Upper lobe of right lung (tissue), 1 donor: ENCODE data around the gene KIF22. TPM values are rescaled to one million over a fixed set of nuclear protein-coding genes. Genes with fewer than 3 reads are reported as not detected.
A peak's percentile ranks its signal among the peaks of the same experiment; 100 is the strongest.
"Not testable (repeated sequence)": the region's sequence is repeated elsewhere in the genome, so short reads cannot be mapped to it uniquely, and the experiment has no call there.

Source experiments
- ATAC-seq: fragments of 200-7000 bp; cut with Tn5 transposase; one replicate; pipeline ENCODE4 v1.9.1; 2020; ENCODE audit warnings: mild to moderate bottlenecking, moderate library complexity
- DNase-seq: peaks from one replicate; pipeline ENCODE4 v3.0.0-alpha.2; 2020
- H3K27ac ChIP-seq: fragments of 200-600 bp; one replicate; pipeline ENCODE4 v1.8.0; 2022
- H3K27me3 ChIP-seq: fragments of 200-600 bp; one replicate; pipeline ENCODE4 v1.8.0; 2022; ENCODE audit warnings: mild to moderate bottlenecking
- H3K36me3 ChIP-seq: fragments of 200-600 bp; one replicate; pipeline ENCODE4 v1.8.0; 2022
- H3K4me1 ChIP-seq: fragments of 200-600 bp; one replicate; pipeline ENCODE4 v1.8.0; 2022
- H3K4me3 ChIP-seq: fragments of 200-600 bp; one replicate; pipeline ENCODE4 v1.8.0; 2022; ENCODE audit warnings: mild to moderate bottlenecking
- H3K9me3 ChIP-seq: fragments of 200-600 bp; one replicate; pipeline ENCODE4 v1.8.0; 2022
- intact Hi-C: fragments of 100-400 bp; cut with DNase I; formaldehyde crosslinking; loops from one replicate; pipeline ENCODE4 v1.11.0; 2022
- total RNA-seq: library from RNA; stranded (reverse); fragmentation: NEBNext Ultra II Directional; extraction: Animal tissue kit (Norgen Biotek cat#: 25700); gene quantifications from one replicate; pipeline ENCODE4 v1.2.1, GENCODE V29; 2021
- TF ChIP-seq, protein P1 (sequence below): fragments of 200-600 bp; IDR thresholded peaks from one replicate; pipeline ENCODE4 v1.8.0; 2022; ENCODE audit warnings: antibody characterized with exemption
- donor health status: DM: no; HTN: yes; CAD: no; lungs with severe emphysema.

KIF22 gene
- total RNA-seq, 1 donor from 2014 or later, result 19.8 TPM

DNA sequence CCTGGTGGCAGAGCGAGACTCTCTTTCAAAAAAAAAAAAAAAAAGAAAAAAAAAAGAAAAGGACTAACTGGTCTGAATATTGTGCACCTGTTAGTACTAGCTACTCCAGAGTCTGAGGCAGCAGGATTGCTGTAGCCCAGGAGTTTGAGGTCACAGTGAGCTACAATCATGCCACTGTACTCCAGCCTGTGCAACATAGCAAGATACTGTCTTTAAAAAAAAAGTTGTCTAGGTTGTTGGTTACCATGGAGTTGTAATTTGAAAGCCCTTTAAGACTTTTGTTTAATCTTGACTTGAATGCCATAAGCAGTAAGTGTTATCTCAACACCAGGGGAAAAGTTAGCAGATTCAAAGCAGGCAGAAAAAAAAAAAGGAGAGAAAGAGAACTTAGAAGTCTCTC is 33.9 kb upstream of the KIF22 start:
- ATAC-seq, result peak; percentile 26
- H3K4me1 ChIP-seq, result no peaks in the 10 kb centered on the region
- TF ChIP-seq, protein P1, sequence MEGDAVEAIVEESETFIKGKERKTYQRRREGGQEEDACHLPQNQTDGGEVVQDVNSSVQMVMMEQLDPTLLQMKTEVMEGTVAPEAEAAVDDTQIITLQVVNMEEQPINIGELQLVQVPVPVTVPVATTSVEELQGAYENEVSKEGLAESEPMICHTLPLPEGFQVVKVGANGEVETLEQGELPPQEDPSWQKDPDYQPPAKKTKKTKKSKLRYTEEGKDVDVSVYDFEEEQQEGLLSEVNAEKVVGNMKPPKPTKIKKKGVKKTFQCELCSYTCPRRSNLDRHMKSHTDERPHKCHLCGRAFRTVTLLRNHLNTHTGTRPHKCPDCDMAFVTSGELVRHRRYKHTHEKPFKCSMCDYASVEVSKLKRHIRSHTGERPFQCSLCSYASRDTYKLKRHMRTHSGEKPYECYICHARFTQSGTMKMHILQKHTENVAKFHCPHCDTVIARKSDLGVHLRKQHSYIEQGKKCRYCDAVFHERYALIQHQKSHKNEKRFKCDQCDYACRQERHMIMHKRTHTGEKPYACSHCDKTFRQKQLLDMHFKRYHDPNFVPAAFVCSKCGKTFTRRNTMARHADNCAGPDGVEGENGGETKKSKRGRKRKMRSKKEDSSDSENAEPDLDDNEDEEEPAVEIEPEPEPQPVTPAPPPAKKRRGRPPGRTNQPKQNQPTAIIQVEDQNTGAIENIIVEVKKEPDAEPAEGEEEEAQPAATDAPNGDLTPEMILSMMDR, result no peak

DNA sequence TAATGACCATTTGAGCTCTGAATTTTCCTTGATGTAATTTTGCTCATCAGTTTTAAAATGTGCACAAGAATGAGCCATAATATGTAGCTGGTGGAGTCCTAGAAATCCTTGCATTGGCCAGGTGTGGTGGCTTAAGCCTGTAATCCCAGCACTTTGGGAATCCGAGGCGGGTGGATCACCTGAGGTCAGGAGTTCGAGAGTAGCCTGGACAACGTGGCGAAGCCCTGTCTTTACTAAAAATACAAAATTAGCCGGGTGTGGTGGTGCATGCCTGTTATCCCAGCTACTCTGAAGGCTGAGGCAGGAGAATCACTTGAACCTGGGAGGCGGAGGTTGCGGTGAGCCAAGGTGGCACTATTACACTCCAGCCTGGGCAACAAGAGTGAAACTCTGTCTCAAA is 33.5 kb upstream of the KIF22 start:
- not testable (repeated sequence) for ATAC-seq

More for the DNA sequence above, 33.9 kb upstream of the KIF22 start:
- Histone ChIP-seq H3K27me3 (no peaks in the 10 kb centered on the region), H3K9me3 (no peaks in the 10 kb centered on the region), H3K36me3 (no peaks in the 10 kb centered on the region), H3K4me3 (no peak overlapping the region), H3K27ac (no peak overlapping the region)
- intact Hi-C loops, result no loop called here
- DNase-seq, result no peak

DNA sequence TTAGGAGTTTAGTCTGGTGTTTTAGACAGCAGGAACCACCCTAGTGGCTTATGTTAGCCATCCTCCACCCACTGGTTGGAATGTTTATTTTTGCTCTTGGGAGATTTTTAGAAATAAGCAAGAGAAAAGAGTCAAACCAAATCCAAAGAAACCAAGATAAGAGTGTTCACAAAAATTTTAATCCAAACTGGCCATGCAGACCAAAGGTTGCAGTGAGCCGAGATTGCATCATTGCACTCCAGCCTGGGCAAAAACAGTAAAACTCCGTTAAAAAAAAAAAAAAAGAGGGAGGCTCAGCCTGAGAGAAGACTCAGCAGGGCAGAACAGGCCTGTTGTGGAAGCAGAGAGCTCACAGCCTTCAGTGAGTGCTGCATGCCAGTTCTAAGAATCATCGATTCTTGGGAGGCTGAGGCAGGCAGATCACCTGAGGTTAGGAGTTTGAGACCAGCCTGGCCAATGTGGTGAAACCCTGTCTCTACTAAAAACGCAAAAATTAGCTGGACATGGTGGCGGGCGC is 32.5 kb upstream of the KIF22 start:
- DNase-seq, result no peak
- Histone ChIP-seq H3K4me1 (no peaks in the 10 kb centered on the region), H3K36me3 (no peaks in the 10 kb centered on the region), H3K4me3 (no peak overlapping the region), H3K27me3 (no peaks in the 10 kb centered on the region), H3K27ac (peak overlapping the region; percentile 17), H3K9me3 (no peaks in the 10 kb centered on the region)
- TF ChIP-seq, protein P1, result no peak
- no peak for ATAC-seq
- intact Hi-C loops, result no loop called here

More for the DNA sequence above, 33.5 kb upstream of the KIF22 start:
- H3K36me3 ChIP-seq, DNase-seq, H3K9me3 ChIP-seq, H3K27ac ChIP-seq, H3K4me3 ChIP-seq, H3K4me1 ChIP-seq, intact Hi-C loops, H3K27me3 ChIP-seq: not testable (repeated sequence)

DNA sequence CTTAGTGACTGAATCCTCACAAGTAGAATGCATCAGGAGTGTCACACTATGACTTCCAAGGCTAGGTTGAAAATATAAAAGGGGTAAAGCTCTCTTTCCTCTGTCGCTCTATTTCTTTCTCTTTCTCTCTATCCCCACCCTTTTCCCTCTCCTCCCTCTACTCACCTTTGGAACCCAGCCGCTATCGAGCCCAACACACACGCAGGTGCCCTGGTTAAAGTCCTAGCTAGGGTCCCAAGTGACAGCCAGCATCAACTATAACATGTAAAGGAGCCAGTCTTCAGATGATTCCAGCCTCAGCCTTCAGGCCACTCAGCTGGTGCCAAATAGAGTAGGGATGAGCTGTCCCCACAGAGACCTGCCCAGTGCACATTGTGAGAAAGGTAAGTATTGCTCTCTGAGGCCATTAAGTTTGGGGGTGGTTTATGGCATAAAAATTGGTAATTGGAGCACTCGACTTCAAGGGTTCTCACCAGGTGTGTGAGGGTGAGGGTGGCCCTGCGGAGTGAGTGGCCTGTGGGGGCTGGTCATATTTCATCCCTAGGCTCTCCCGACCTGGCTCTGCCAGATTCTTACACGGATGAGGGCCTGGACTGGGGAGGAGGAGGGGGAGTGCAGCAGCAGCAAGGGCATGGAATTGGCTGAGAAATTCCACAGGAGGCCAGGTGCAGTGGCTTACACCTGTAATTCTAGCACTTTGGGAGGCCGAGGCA is 29.8 kb upstream of the KIF22 start:
- H3K27ac ChIP-seq, result no peak overlapping the region
- no peaks in the 10 kb centered on the region for H3K9me3 ChIP-seq
- no peak overlapping the region for H3K4me3 ChIP-seq
- H3K4me1 ChIP-seq, result no peaks in the 10 kb centered on the region
- TF ChIP-seq, protein P1, result no peak
- intact Hi-C loops, result no loop called here
- DNase-seq (no peak), ATAC-seq (peak; percentile 42)
- no peaks in the 10 kb centered on the region for H3K27me3 ChIP-seq
- no peaks in the 10 kb centered on the region for H3K36me3 ChIP-seq

DNA sequence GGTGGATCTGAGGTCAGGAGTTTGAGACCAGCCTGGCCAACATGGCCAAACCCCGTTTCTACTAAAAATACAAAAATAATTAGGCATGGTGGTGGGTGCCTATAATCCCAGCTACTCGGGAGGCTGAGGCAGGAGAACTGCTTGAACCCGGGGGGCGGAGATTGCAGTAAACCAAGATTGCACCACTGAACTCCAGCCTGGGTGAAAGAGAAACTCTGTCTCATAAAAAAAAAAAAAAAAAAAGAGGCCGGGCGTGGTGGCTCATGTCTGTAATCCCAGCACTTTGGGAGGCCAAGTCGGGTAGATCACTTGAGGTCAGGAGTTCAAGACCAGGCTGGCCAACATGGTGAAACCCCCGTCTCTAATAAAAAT is 29.3 kb upstream of the KIF22 start:
- H3K36me3 ChIP-seq, ATAC-seq, H3K27me3 ChIP-seq, H3K4me1 ChIP-seq, H3K9me3 ChIP-seq, H3K4me3 ChIP-seq, DNase-seq, intact Hi-C loops, H3K27ac ChIP-seq: not testable (repeated sequence)

DNA sequence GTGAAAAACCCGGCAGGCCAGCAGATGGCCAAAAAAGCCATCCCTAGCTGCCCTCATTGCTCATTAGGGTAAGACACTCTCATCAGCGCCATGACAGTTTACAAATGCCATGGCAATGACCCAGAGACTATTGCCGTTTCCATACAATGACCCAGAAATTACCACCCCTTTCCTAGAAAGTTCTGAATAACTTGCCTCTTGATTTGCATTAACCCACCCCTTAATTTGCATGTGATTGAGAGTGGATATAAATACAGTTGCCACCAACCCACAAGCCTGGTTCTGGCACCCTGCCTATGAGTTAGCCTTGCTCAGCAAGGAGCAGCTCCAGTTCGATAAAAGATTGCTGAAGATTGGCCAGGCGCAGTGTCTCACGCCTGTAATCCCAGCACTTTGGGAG is 28.7 kb upstream of the KIF22 start:
- intact Hi-C loops, result no loop called here
- ATAC-seq, result no peak
- H3K4me3 ChIP-seq, result no peak overlapping the region

More for the DNA sequence above, 28.7 kb upstream of the KIF22 start:
- Histone ChIP-seq H3K9me3 (no peaks in the 10 kb centered on the region), H3K4me1 (no peaks in the 10 kb centered on the region), H3K27ac (no peak overlapping the region), H3K27me3 (no peaks in the 10 kb centered on the region), H3K36me3 (no peaks in the 10 kb centered on the region)
- DNase-seq, result no peak
- TF ChIP-seq, protein P1, result no peak
